ENCODE measurements around the gene LRIT1. TPM values are rescaled to one million over a fixed set of nuclear protein-coding genes. Genes with fewer than 3 reads are reported as not detected.

The LRIT1 gene
- total RNA-seq, 4 donors from 2014 or later, result 0.19 to 0.34 TPM; not detected in 2

GRCh38 chr10:84267503-84268126 lies 26.3 kb upstream of the LRIT1 start:
- 28 to 33% methylated on average over 5 to 7 of the region's 7 CpGs for WGBS, 2 donors
- DNase-seq, result no peak
- TF ChIP-seq CTCF (IDR thresholded peaks at IDR 0.05) (peak in 5 of 6 experiments; percentile 8 to 63 (median 30)), POLR2A (IDR thresholded peaks at IDR 0.05) (no peak)
- Histone ChIP-seq H3K36me3 (no peaks in the 10 kb centered on the region), H3K27me3 (peaks cover 0 to 32% (median 0%) of the 10 kb centered on the region in 4 donors), H3K9me3 (no peaks in the 10 kb centered on the region), H3K4me1 (no peaks in the 10 kb centered on the region), H3K27ac (no peak overlapping the region), H3K4me3 (no peak overlapping the region)
- intact Hi-C loops (cut with DNase I), result no loop called here

GRCh38 chr10:84265418-84265817 lies 24.1 kb upstream of the LRIT1 start:
- DNase-seq, result no peak
- Histone ChIP-seq H3K36me3 (no peaks in the 10 kb centered on the region), H3K4me3 (no peak overlapping the region), H3K4me1 (no peaks in the 10 kb centered on the region), H3K27me3 (peaks cover 0 to 36% (median 0%) of the 10 kb centered on the region in 4 donors), H3K9me3 (no peaks in the 10 kb centered on the region), H3K27ac (no peak overlapping the region)
- intact Hi-C loops (cut with DNase I), result no loop called here
- TF ChIP-seq CTCF (IDR thresholded peaks at IDR 0.05), result no peak
- no peak for TF ChIP-seq POLR2A (IDR thresholded peaks at IDR 0.05)
- 30 to 54% methylated on average over 4 of the region's 4 CpGs for WGBS, 2 donors

- DNase-seq, result no peak
- Histone ChIP-seq H3K27me3 (peaks cover 0 to 31% (median 0%) of the 10 kb centered on the region in 4 donors), H3K4me3 (no peak overlapping the region), H3K9me3 (no peaks in the 10 kb centered on the region), H3K27ac (no peak overlapping the region), H3K36me3 (no peaks in the 10 kb centered on the region), H3K4me1 (no peaks in the 10 kb centered on the region)
- WGBS, 2 donors, result 1 to 2% methylated on average over 11 of the region's 11 CpGs
- TF ChIP-seq CTCF (IDR thresholded peaks at IDR 0.05), result peak; percentile 73 to 95 (median 85)
- TF ChIP-seq POLR2A (IDR thresholded peaks at IDR 0.05), result no peak
- intact Hi-C loops (cut with DNase I), result loop anchor here (5.0 kb wide), 1 partner anchor 273 kb away; no protein-coding TSS in a partner anchor
Measured at GRCh38 chr10:84264611-84265141, 23.3 kb upstream of the LRIT1 start.

- Histone ChIP-seq H3K27ac (no peak overlapping the region), H3K36me3 (no peaks in the 10 kb centered on the region), H3K9me3 (no peaks in the 10 kb centered on the region), H3K4me3 (no peak overlapping the region), H3K27me3 (peaks cover 0 to 31% (median 0%) of the 10 kb centered on the region in 4 donors), H3K4me1 (no peaks in the 10 kb centered on the region)
- intact Hi-C loops (cut with DNase I), result loop anchor here (5.0 kb wide), 1 partner anchor 274 kb away; no protein-coding TSS in a partner anchor
- 71 to 80% methylated on average over 4 of the region's 5 CpGs for WGBS, 2 donors
- no peak for DNase-seq
- no peak for TF ChIP-seq CTCF (IDR thresholded peaks at IDR 0.05)
- TF ChIP-seq POLR2A (IDR thresholded peaks at IDR 0.05), result no peak
Measured at GRCh38 chr10:84263716-84264115, 22.4 kb upstream of the LRIT1 start.

- Histone ChIP-seq H3K36me3 (no peaks in the 10 kb centered on the region), H3K9me3 (no peaks in the 10 kb centered on the region), H3K27ac (no peak overlapping the region), H3K27me3 (peaks cover 0 to 45% (median 0%) of the 10 kb centered on the region in 4 donors), H3K4me1 (no peaks in the 10 kb centered on the region), H3K4me3 (no peak overlapping the region)
- intact Hi-C loops (cut with DNase I), result loop anchor here (5.0 kb wide), 1 partner anchor 275 kb away; no protein-coding TSS in a partner anchor
- TF ChIP-seq POLR2A (IDR thresholded peaks at IDR 0.05) (no peak), CTCF (IDR thresholded peaks at IDR 0.05) (no peak)
- 69 to 73% methylated on average over 13 of the region's 13 CpGs for WGBS, 2 donors
- DNase-seq, result no peak
Measured at GRCh38 chr10:84262190-84262956, 21.0 kb upstream of the LRIT1 start.
